IMR-90 (cell line): ENCODE measurements around the gene PCP4. TPM values are rescaled to one million over a fixed set of nuclear protein-coding genes. Genes with fewer than 3 reads are reported as not detected.

Experiments
- ATAC-seq: fragments of 200-7000 bp; cut with Tn5 transposase; 2 replicates; pipeline ENCODE4 v1.9.1; 2020; ENCODE audit warnings: low read depth, mild to moderate bottlenecking, moderate library complexity
- BruUV-seq: library from RNA; stranded (reverse); fragments of 400-500 nt; replicated peaks from 2 replicates; lab custom pipeline; 2021; lab: Mats Ljungman, UMichigan
- CTCF ChIA-PET: fragments of 300-600 bp; formaldehyde crosslinking; extraction: SDS; loops from one replicate; lab custom pipeline; 2021; ENCODE audit warnings: antibody characterized with exemption; lab: Yijun Ruan, JAX
- POLR2A ChIA-PET: fragments of 300-600 bp; sonication (Branson Sonifier 250); formaldehyde crosslinking; loops from one replicate; lab custom pipeline; 2022; ENCODE audit warnings: antibody characterized with exemption; ENCODE audit not compliant: unreplicated experiment; lab: Charles Lee
- DNase-seq: peaks from one replicate; pipeline ENCODE4 v3.0.0; 2013
- H2AFZ ChIP-seq: replicated peaks from 2 replicates; pipeline ENCODE3; 2013; ENCODE audit warnings: low read length, mild to moderate bottlenecking; ENCODE audit not compliant: poor library complexity
- H2AK5ac ChIP-seq: 2 replicates; pipeline ENCODE4 v1.6.1; 2013; ENCODE audit warnings: low read depth, low read length, inconsistent platforms
- H2AK9ac ChIP-seq: replicated peaks from 2 replicates; pipeline ENCODE3; 2013; ENCODE audit warnings: mild to moderate bottlenecking, low read depth, low read length, moderate library complexity; ENCODE audit not compliant: poor library complexity
- H2BK120ac ChIP-seq: 2 replicates; pipeline ENCODE4 v1.6.1; 2013; ENCODE audit warnings: low read depth, low read length, inconsistent platforms
- H2BK15ac ChIP-seq: 3 replicates; pipeline ENCODE4 v1.6.1; 2013; ENCODE audit warnings: low read depth, low read length, inconsistent platforms
- H2BK20ac ChIP-seq: 2 replicates; pipeline ENCODE4 v1.6.1; 2013; ENCODE audit warnings: low read depth, mild to moderate bottlenecking, inconsistent platforms, low read length, moderate library complexity
- H2BK5ac ChIP-seq: 2 replicates; pipeline ENCODE4 v1.6.1; 2013; ENCODE audit warnings: mild to moderate bottlenecking, low read depth, low read length, inconsistent platforms; ENCODE audit not compliant: poor library complexity, severe bottlenecking
- H3K14ac ChIP-seq: replicated peaks from 2 replicates; pipeline ENCODE4 v1.6.1; 2013; ENCODE audit warnings: low read depth, low read length, inconsistent platforms
- H3K18ac ChIP-seq: 2 replicates; pipeline ENCODE4 v1.6.1; 2013; ENCODE audit warnings: low read depth, low read length, control low read depth
- H3K23ac ChIP-seq: 2 replicates; pipeline ENCODE4 v1.6.1; 2013; ENCODE audit warnings: low read depth, low read length, inconsistent platforms
- H3K27ac ChIP-seq: 2 replicates; pipeline ENCODE4 v1.5.1; 2013; ENCODE audit warnings: mild to moderate bottlenecking, control low read depth, low read length; ENCODE audit not compliant: insufficient read depth
- H3K27me3 ChIP-seq: 2 replicates; pipeline ENCODE4 v1.6.1; 2013; ENCODE audit warnings: low read length; ENCODE audit not compliant: control insufficient read depth, insufficient read depth
- H3K36me3 ChIP-seq: 2 replicates; pipeline ENCODE4 v1.6.1; 2013; ENCODE audit warnings: low read length, mixed read lengths; ENCODE audit not compliant: control insufficient read depth, insufficient read depth
- H3K4ac ChIP-seq: 2 replicates; pipeline ENCODE4 v1.6.1; 2013; ENCODE audit warnings: low read depth, low read length, inconsistent platforms
- H3K4me1 ChIP-seq: 2 replicates; pipeline ENCODE4 v1.6.1; 2013; ENCODE audit warnings: low read length, mixed read lengths; ENCODE audit not compliant: control insufficient read depth, insufficient read depth
- H3K4me2 ChIP-seq: 2 replicates; pipeline ENCODE4 v1.6.1; 2013; ENCODE audit warnings: low read depth, mild to moderate bottlenecking, control low read depth, low read length, moderate library complexity
- H3K4me3 ChIP-seq: 2 replicates; pipeline ENCODE4 v1.5.1; 2013; ENCODE audit warnings: low read depth, mild to moderate bottlenecking, control low read depth, low read length, moderate library complexity; ENCODE audit not compliant: insufficient read depth
- H3K56ac ChIP-seq: 2 replicates; pipeline ENCODE4 v1.6.1; 2013; ENCODE audit warnings: low read length, inconsistent platforms; ENCODE audit not compliant: insufficient read depth; ENCODE audit errors: extremely low read depth
- H3K79me1 ChIP-seq, 2 experiments: 2 replicates each; pipeline ENCODE4 v1.6.1; 2013; ENCODE audit warnings: low read length in 2 of 2, inconsistent platforms in 1 of 2, low read depth in 1 of 2
- H3K9ac ChIP-seq: 2 replicates; pipeline ENCODE4 v1.6.1; 2013; ENCODE audit warnings: low read depth, low read length, control low read depth
- H3K9me1 ChIP-seq: 2 replicates; pipeline ENCODE4 v1.6.1; 2013; ENCODE audit warnings: low read length, inconsistent platforms; ENCODE audit not compliant: insufficient read depth
- H3K9me3 ChIP-seq: 2 replicates; pipeline ENCODE4 v1.6.1; 2013; ENCODE audit warnings: low read length; ENCODE audit not compliant: control insufficient read depth, insufficient read depth
- H4K20me1 ChIP-seq: 2 replicates; pipeline ENCODE4 v1.6.1; 2013; ENCODE audit warnings: low read length, inconsistent platforms; ENCODE audit not compliant: insufficient read depth
- H4K5ac ChIP-seq: 2 replicates; pipeline ENCODE4 v1.6.1; 2013; ENCODE audit warnings: mild to moderate bottlenecking, low read depth, low read length, control low read depth
- H4K8ac ChIP-seq, 2 experiments: 2 replicates each; pipeline ENCODE4 v1.6.1; 2013; ENCODE audit warnings: low read depth in 2 of 2, low read length in 2 of 2, control low read depth in 1 of 2, inconsistent platforms in 1 of 2
- H4K91ac ChIP-seq: 2 replicates; pipeline ENCODE4 v1.6.1; 2013; ENCODE audit warnings: low read depth, low read length, inconsistent platforms; ENCODE audit not compliant: insufficient read depth
- CHD1 ChIP-seq: IDR thresholded peaks from 2 replicates; pipeline ENCODE4 v1.6.1; 2012; ENCODE audit warnings: low read depth, low read length, improper control_type of control experiment
- CTCF ChIP-seq: conservative IDR thresholded peaks from 2 replicates; pipeline ENCODE4 v1.5.1; 2012; ENCODE audit warnings: mild to moderate bottlenecking, low read depth, low read length, improper control_type of control experiment
- ELK1 ChIP-seq: fragments of 150-350 bp; IDR thresholded peaks from 2 replicates; pipeline ENCODE4 v1.6.1; 2016; ENCODE audit warnings: low read depth, mild to moderate bottlenecking, low read length, moderate library complexity, borderline replicate concordance
- FOS ChIP-seq: fragments of 150-350 bp; IDR thresholded peaks from 2 replicates; pipeline ENCODE4 v1.6.1; 2016; ENCODE audit warnings: low read depth, low read length
- MAFK ChIP-seq: IDR thresholded peaks from 2 replicates; pipeline ENCODE4 v1.6.1; 2012; ENCODE audit warnings: low read depth, low read length, improper control_type of control experiment
- MAZ ChIP-seq: IDR thresholded peaks from 2 replicates; pipeline ENCODE4 v1.6.1; 2012; ENCODE audit warnings: low read depth, mild to moderate bottlenecking, low read length, improper control_type of control experiment, moderate library complexity, borderline replicate concordance
- MXI1 ChIP-seq: IDR thresholded peaks from 2 replicates; pipeline ENCODE4 v1.6.1; 2012; ENCODE audit warnings: low read depth, mild to moderate bottlenecking, low read length, moderate library complexity, borderline replicate concordance
- POLR2A ChIP-seq: IDR thresholded peaks from 2 replicates; pipeline ENCODE4 v1.6.1; 2012; ENCODE audit warnings: mild to moderate bottlenecking, low read depth, low read length
- RAD21 ChIP-seq: IDR thresholded peaks from 2 replicates; pipeline ENCODE4 v1.6.1; 2012; ENCODE audit warnings: low read length, improper control_type of control experiment
- RCOR1 ChIP-seq: IDR thresholded peaks from 2 replicates; pipeline ENCODE4 v1.6.1; 2012; ENCODE audit warnings: mild to moderate bottlenecking, low read length, improper control_type of control experiment; ENCODE audit not compliant: insufficient replicate concordance
- SMC3 ChIP-seq: fragments of 150-350 bp; IDR thresholded peaks from 2 replicates; pipeline ENCODE4 v1.6.1; 2016; ENCODE audit warnings: low read depth, mild to moderate bottlenecking, antibody characterized with exemption, low read length, moderate library complexity
- WGBS, 2 experiments: methylation state at CpG; one replicate each; pipeline versions ENCODE4 v1.1.5 to v1.1.7; 2013; ENCODE audit warnings: missing lambda C conversion rate in 2 of 2; ENCODE audit not compliant: insufficient read length in 1 of 2; ENCODE audit errors: extremely low coverage in 2 of 2; 5-methylcytosine and 5-hydroxymethylcytosine counted together
- dilution Hi-C: fragments of 300-500 bp; cut with HindIII; formaldehyde crosslinking; loops from one replicate; pipeline ENCODE4 v1.14.3; 2018; ENCODE audit warnings: low sequenced_read_pairs; ENCODE audit not compliant: unreplicated experiment
- in situ Hi-C: fragments of 300-500 bp; cut with MboI; formaldehyde crosslinking; loops from 3 replicates; pipeline ENCODE4 v1.14.3; 2019; ENCODE audit warnings: low sequenced_read_pairs, inconsistent platforms, mixed read lengths
- intact Hi-C: fragments of 100-400 bp; cut with micrococcal nuclease; formaldehyde crosslinking; loops from 2 replicates; pipeline ENCODE4 v1.10.0; 2022
- polyA plus RNA-seq, 3 experiments: library from polyadenylated mRNA; depleted of rRNA; stranded (reverse); fragments of >200 nt; gene quantifications; 2 replicates each; pipeline ENCODE4 v1.2.3, GENCODE V29; 2012; ENCODE audit warnings: low replicate concordance in 1 of 3
- total RNA-seq: library from RNA; depleted of rRNA; stranded (reverse); fragments of >200 nt; gene quantifications from 2 replicates; pipeline ENCODE4 v1.2.3, GENCODE V29; 2012

PCP4 gene
- total and polyA plus RNA-seq, 2 of the 4 experiments (the other 2 are of a cell fraction): not detected

GRCh38 chr21:39863111-39863510 lies 4.1 kb upstream of the PCP4 start:
- H3K4ac ChIP-seq: no peak overlapping the region
- H3K4me2 ChIP-seq: no peak overlapping the region
- no peak for DNase-seq
- ChIA-PET CTCF (interaction anchor here (0.5 kb wide), 1 partner anchor 53 kb away, joined by 3 read pairs; no protein-coding TSS in a partner anchor), POLR2A (no interaction called here)
- no peaks in the 10 kb centered on the region for H3K79me1 ChIP-seq
- H4K91ac ChIP-seq: no peak overlapping the region
- no peak overlapping the region for H2BK120ac ChIP-seq
- H3K36me3 ChIP-seq: no peaks in the 10 kb centered on the region
- H4K5ac ChIP-seq: no peak overlapping the region
- BruUV-seq: no TSS peak
- no peaks in the 10 kb centered on the region for H3K9me1 ChIP-seq
- no peak overlapping the region for H3K23ac ChIP-seq
- no peak overlapping the region for H2BK5ac ChIP-seq
- H4K8ac ChIP-seq: no peak overlapping the region
- H3K27ac ChIP-seq: no peak overlapping the region
- no peak for TF ChIP-seq RCOR1
- no peak for TF ChIP-seq POLR2A
- TF ChIP-seq MAFK: no peak
- TF ChIP-seq CHD1: no peak
- no peak for TF ChIP-seq SMC3
- TF ChIP-seq MAZ: no peak
- no peak for TF ChIP-seq CTCF
- TF ChIP-seq ELK1: no peak
- TF ChIP-seq MXI1: no peak
- no peak for TF ChIP-seq FOS
- TF ChIP-seq RAD21: no peak
- peaks cover 29% of the 10 kb centered on the region for H3K9me3 ChIP-seq
- ATAC-seq: no peak
- H3K4me1 ChIP-seq: no peaks in the 10 kb centered on the region
- no peak overlapping the region for H2AFZ ChIP-seq
- no peak overlapping the region for H3K14ac ChIP-seq
- intact Hi-C loops: no loop called here
- H2BK15ac ChIP-seq: no peak overlapping the region
- no peaks in the 10 kb centered on the region for H4K20me1 ChIP-seq
- H3K9ac ChIP-seq: no peak overlapping the region
- H3K18ac ChIP-seq: no peak overlapping the region
- H3K4me3 ChIP-seq: no peak overlapping the region
- no peak overlapping the region for H3K56ac ChIP-seq
- dilution Hi-C loops: no loop called here
- no peak overlapping the region for H2AK9ac ChIP-seq
- WGBS, 2 experiments: no CpG with 5 or more reads among the region's 4 CpGs
- H2BK20ac ChIP-seq: no peak overlapping the region
- no peak overlapping the region for H2AK5ac ChIP-seq
- no peaks in the 10 kb centered on the region for H3K27me3 ChIP-seq
- in situ Hi-C loops: no loop called here
